ENCODE data around the gene ANTKMT.
A peak's percentile ranks its signal among the peaks of the same experiment; 100 is the strongest.

ANTKMT gene

GRCh38 chr16:706189-707061 is 14.5 kb upstream of the ANTKMT start:
- Histone ChIP-seq H4K8ac (ENCODE audit: low read depth, low read length) (no peak overlapping the region), H3K14ac (ENCODE audit: low read length) (no peak overlapping the region), H2BK12ac (ENCODE audit: low read length) (no peak overlapping the region), H3K4me3 (ENCODE audit: low read length in 2 of 2) (peak overlapping the region in 1 of 2 donors; percentile 30), H3K4me2 (ENCODE audit: insufficient read depth, low read length, poor library complexity, severe bottlenecking) (peak overlapping the region; percentile 69), H3K4ac (ENCODE audit: low read length) (no peak overlapping the region), H3K79me1 (ENCODE audit: low read depth, low read length) (peaks cover 2% of the 10 kb centered on the region), H3K4me1 (ENCODE audit: control insufficient read depth in 2 of 2, insufficient read depth in 1 of 2, low read depth in 1 of 2, low read length in 2 of 2) (peaks cover 17 to 48% of the 10 kb centered on the region in 2 donors), H2AK5ac (ENCODE audit: low read depth, low read length) (peak overlapping the region; percentile 75), H3K36me3 (replicated peaks in 1 of 2; ENCODE audit: control insufficient read depth in 2 of 2, insufficient read depth in 2 of 2, low read length in 2 of 2) (no peaks in the 10 kb centered on the region), H2BK15ac (ENCODE audit: low read length) (peak overlapping the region; percentile 58), H3K9me3 (replicated peaks in 1 of 2; ENCODE audit: control insufficient read depth in 2 of 2, insufficient read depth in 1 of 2, low read depth in 1 of 2, low read length in 2 of 2) (no peaks in the 10 kb centered on the region), H2AFZ (ENCODE audit: low read length) (peak overlapping the region; percentile 75), H3K9ac (ENCODE audit: low read depth, low read length, poor library complexity) (no peak overlapping the region), H3K18ac (ENCODE audit: low read length) (peak overlapping the region; percentile 80), H4K91ac (ENCODE audit: low read depth, low read length, poor library complexity) (no peak overlapping the region), H3K27me3 (ENCODE audit: control insufficient read depth in 3 of 3, insufficient read depth in 3 of 3, low read depth in 1 of 3, low read length in 3 of 3) (peaks cover 35 to 77% (median 39%) of the 10 kb centered on the region in 3 experiments), H3K23ac (ENCODE audit: low read depth, low read length, poor library complexity) (peak overlapping the region; percentile 73), H2BK5ac (ENCODE audit: low read length) (peak overlapping the region; percentile 75), H3K27ac (replicated peaks; ENCODE audit: low read length) (no peak overlapping the region), H2BK120ac (ENCODE audit: low read depth, low read length) (no peak overlapping the region)
- WGBS, 2 donors (ENCODE audit: extremely low coverage in 2 of 2, insufficient read length in 2 of 2, insufficient replicate concordance in 1 of 2), result no CpG with 5 or more reads among the region's 49 CpGs
- no peak for DNase-seq (ENCODE audit: low spot score)

- Histone ChIP-seq H3K9ac (ENCODE audit: low read depth, low read length, poor library complexity) (peak overlapping the region; percentile 21), H2BK5ac (ENCODE audit: low read length) (peak overlapping the region; percentile 24), H2BK12ac (ENCODE audit: low read length) (peak overlapping the region; percentile 99), H4K91ac (ENCODE audit: low read depth, low read length, poor library complexity) (no peak overlapping the region), H2BK15ac (ENCODE audit: low read length) (peak overlapping the region; percentile 58), H3K18ac (ENCODE audit: low read length) (peak overlapping the region; percentile 64), H3K4me2 (ENCODE audit: insufficient read depth, low read length, poor library complexity, severe bottlenecking) (no peak overlapping the region), H3K14ac (ENCODE audit: low read length) (peak overlapping the region; percentile 56), H3K36me3 (replicated peaks in 1 of 2; ENCODE audit: control insufficient read depth in 2 of 2, insufficient read depth in 2 of 2, low read length in 2 of 2) (no peaks in the 10 kb centered on the region), H3K9me3 (replicated peaks in 1 of 2; ENCODE audit: control insufficient read depth in 2 of 2, insufficient read depth in 1 of 2, low read depth in 1 of 2, low read length in 2 of 2) (no peaks in the 10 kb centered on the region), H3K4me1 (ENCODE audit: control insufficient read depth in 2 of 2, insufficient read depth in 1 of 2, low read depth in 1 of 2, low read length in 2 of 2) (peaks cover 19 to 50% of the 10 kb centered on the region in 2 donors), H3K79me1 (ENCODE audit: low read depth, low read length) (no peaks in the 10 kb centered on the region), H2AFZ (ENCODE audit: low read length) (no peak overlapping the region), H3K23ac (ENCODE audit: low read depth, low read length, poor library complexity) (peak overlapping the region; percentile 43), H4K8ac (ENCODE audit: low read depth, low read length) (no peak overlapping the region), H3K27me3 (ENCODE audit: control insufficient read depth in 3 of 3, insufficient read depth in 3 of 3, low read depth in 1 of 3, low read length in 3 of 3) (peaks cover 28 to 70% (median 32%) of the 10 kb centered on the region in 3 experiments), H2AK5ac (ENCODE audit: low read depth, low read length) (peak overlapping the region; percentile 75), H3K4ac (ENCODE audit: low read length) (peak overlapping the region; percentile 89), H3K27ac (replicated peaks; ENCODE audit: low read length) (no peak overlapping the region), H2BK120ac (ENCODE audit: low read depth, low read length) (peak overlapping the region; percentile 91), H3K4me3 (ENCODE audit: low read length in 2 of 2) (no peak overlapping the region)
- no peak for DNase-seq (ENCODE audit: low spot score)
- no CpG with 5 or more reads among the region's 14 CpGs for WGBS, 2 donors (ENCODE audit: extremely low coverage in 2 of 2, insufficient read length in 2 of 2, insufficient replicate concordance in 1 of 2)
Observed at GRCh38 chr16:707062-707538, 13.8 kb upstream of the ANTKMT start.

- Histone ChIP-seq H2BK5ac (ENCODE audit: low read length) (no peak overlapping the region), H3K27ac (replicated peaks; ENCODE audit: low read length) (no peak overlapping the region), H3K9me3 (replicated peaks in 1 of 2; ENCODE audit: control insufficient read depth in 2 of 2, insufficient read depth in 1 of 2, low read depth in 1 of 2, low read length in 2 of 2) (no peaks in the 10 kb centered on the region), H2BK120ac (ENCODE audit: low read depth, low read length) (no peak overlapping the region), H3K4ac (ENCODE audit: low read length) (no peak overlapping the region), H2AFZ (ENCODE audit: low read length) (no peak overlapping the region), H3K9ac (ENCODE audit: low read depth, low read length, poor library complexity) (no peak overlapping the region), H4K91ac (ENCODE audit: low read depth, low read length, poor library complexity) (no peak overlapping the region), H3K14ac (ENCODE audit: low read length) (no peak overlapping the region), H3K79me1 (ENCODE audit: low read depth, low read length) (no peaks in the 10 kb centered on the region), H4K8ac (ENCODE audit: low read depth, low read length) (no peak overlapping the region), H3K4me3 (ENCODE audit: low read length in 2 of 2) (no peak overlapping the region), H3K23ac (ENCODE audit: low read depth, low read length, poor library complexity) (no peak overlapping the region), H2BK15ac (ENCODE audit: low read length) (no peak overlapping the region), H3K36me3 (replicated peaks in 1 of 2; ENCODE audit: control insufficient read depth in 2 of 2, insufficient read depth in 2 of 2, low read length in 2 of 2) (no peaks in the 10 kb centered on the region), H3K4me1 (ENCODE audit: control insufficient read depth in 2 of 2, insufficient read depth in 1 of 2, low read depth in 1 of 2, low read length in 2 of 2) (peaks cover 19 to 50% of the 10 kb centered on the region in 2 donors), H3K4me2 (ENCODE audit: insufficient read depth, low read length, poor library complexity, severe bottlenecking) (no peak overlapping the region), H2BK12ac (ENCODE audit: low read length) (no peak overlapping the region), H3K18ac (ENCODE audit: low read length) (no peak overlapping the region), H3K27me3 (ENCODE audit: control insufficient read depth in 3 of 3, insufficient read depth in 3 of 3, low read depth in 1 of 3, low read length in 3 of 3) (peaks cover 21 to 62% (median 25%) of the 10 kb centered on the region in 3 experiments), H2AK5ac (ENCODE audit: low read depth, low read length) (no peak overlapping the region)
- DNase-seq (ENCODE audit: low spot score), result no peak
- no CpG with 5 or more reads among the region's 3 CpGs for WGBS, 2 donors (ENCODE audit: extremely low coverage in 2 of 2, insufficient read length in 2 of 2, insufficient replicate concordance in 1 of 2)
Observed at GRCh38 chr16:708019-708418, 12.9 kb upstream of the ANTKMT start.

- H3K36me3 ChIP-seq (replicated peaks in 1 of 2; ENCODE audit: control insufficient read depth in 2 of 2, insufficient read depth in 2 of 2, low read length in 2 of 2), result no peaks in the 10 kb centered on the region
- peak overlapping the region; percentile 11 for H3K4me2 ChIP-seq (ENCODE audit: insufficient read depth, low read length, poor library complexity, severe bottlenecking)
- no peak overlapping the region for H3K4ac ChIP-seq (ENCODE audit: low read length)
- H3K9ac ChIP-seq (ENCODE audit: low read depth, low read length, poor library complexity), result no peak overlapping the region
- H4K91ac ChIP-seq (ENCODE audit: low read depth, low read length, poor library complexity), result no peak overlapping the region
- H3K27ac ChIP-seq (replicated peaks; ENCODE audit: low read length), result no peak overlapping the region
- H3K14ac ChIP-seq (ENCODE audit: low read length), result peak overlapping the region; percentile 8
- peak overlapping the region; percentile 36 for H2AK5ac ChIP-seq (ENCODE audit: low read depth, low read length)
- H3K4me3 ChIP-seq (ENCODE audit: low read length in 2 of 2), result peak overlapping the region in 1 of 2 donors; percentile 34
- H3K23ac ChIP-seq (ENCODE audit: low read depth, low read length, poor library complexity), result no peak overlapping the region
- H3K27me3 ChIP-seq (ENCODE audit: control insufficient read depth in 3 of 3, insufficient read depth in 3 of 3, low read depth in 1 of 3, low read length in 3 of 3), result peaks cover 16 to 56% (median 22%) of the 10 kb centered on the region in 3 experiments
- no peaks in the 10 kb centered on the region for H3K9me3 ChIP-seq (replicated peaks in 1 of 2; ENCODE audit: control insufficient read depth in 2 of 2, insufficient read depth in 1 of 2, low read depth in 1 of 2, low read length in 2 of 2)
- no peak overlapping the region for H2BK15ac ChIP-seq (ENCODE audit: low read length)
- H2BK12ac ChIP-seq (ENCODE audit: low read length), result no peak overlapping the region
- WGBS, 2 donors (ENCODE audit: extremely low coverage in 2 of 2, insufficient read length in 2 of 2, insufficient replicate concordance in 1 of 2), result no CpG with 5 or more reads among the region's 4 CpGs
- H4K8ac ChIP-seq (ENCODE audit: low read depth, low read length), result no peak overlapping the region
- H3K4me1 ChIP-seq (ENCODE audit: control insufficient read depth in 2 of 2, insufficient read depth in 1 of 2, low read depth in 1 of 2, low read length in 2 of 2), result peaks cover 19 to 52% of the 10 kb centered on the region in 2 donors
- no peak overlapping the region for H2BK5ac ChIP-seq (ENCODE audit: low read length)
- H3K18ac ChIP-seq (ENCODE audit: low read length), result peak overlapping the region; percentile 19
- H3K79me1 ChIP-seq (ENCODE audit: low read depth, low read length), result no peaks in the 10 kb centered on the region
- no peak overlapping the region for H2BK120ac ChIP-seq (ENCODE audit: low read depth, low read length)
- DNase-seq (ENCODE audit: low spot score), result no peak
- no peak overlapping the region for H2AFZ ChIP-seq (ENCODE audit: low read length)
Observed at GRCh38 chr16:708959-709358, 12.0 kb upstream of the ANTKMT start.
